ENCODE measurements around the gene NSUN2.

- TF ChIP-seq POLR2A (IDR thresholded peaks at IDR 0.05; ENCODE audit: low read depth) (no peak), CTCF (IDR thresholded peaks at IDR 0.05) (no peak), EP300 (IDR thresholded peaks at IDR 0.05) (no peak)
Measured at GRCh38 chr5:6636293-6636692, 3.4 kb upstream of the NSUN2 start.

Measured in esophagus muscularis mucosa (tissue), 4 donors.